ENCODE data around the gene PAPPA. TPM values are rescaled to one million over a fixed set of nuclear protein-coding genes. Genes with fewer than 3 reads are reported as not detected.

PAPPA gene
- total and polyA plus RNA-seq, 11 donors = 0.23 to 8.5 (median 2.1) TPM

DNA sequence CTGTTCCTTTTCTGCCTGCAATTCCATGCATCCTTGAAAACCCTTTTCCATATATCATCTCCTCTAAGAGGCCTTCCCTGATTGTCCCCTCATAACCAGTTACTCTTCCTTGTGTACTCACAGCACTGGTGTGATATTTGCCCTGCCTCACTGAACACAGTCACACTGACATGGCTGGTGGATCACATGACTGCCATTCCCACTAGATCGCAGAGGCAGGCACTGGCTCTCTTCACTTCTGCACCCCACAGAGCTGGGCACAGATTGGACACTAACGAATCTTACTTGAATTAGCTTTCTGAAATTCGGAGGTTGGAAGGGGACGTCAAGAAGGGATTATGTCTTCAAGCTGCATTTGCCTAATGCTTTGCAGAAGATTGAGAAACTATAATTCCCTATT lies 208.0 kb downstream of the PAPPA start:
- H3K4me3 ChIP-seq = no peak overlapping the region
- peaks cover 0 to 27% (median 7%) of the 10 kb centered on the region in 12 donors for H3K4me1 ChIP-seq
- H3K9me3 ChIP-seq = no peaks in the 10 kb centered on the region
- ATAC-seq (peak in 3 of 4 donors; percentile 34 to 51 (median 40)), DNase-seq (no peak)
- no peak overlapping the region for H3K27ac ChIP-seq
- H3K27me3 ChIP-seq = no peaks in the 10 kb centered on the region
- peaks cover 0 to 6% (median 0%) of the 10 kb centered on the region in 9 donors for H3K36me3 ChIP-seq
- intact Hi-C loops (cut with DNase I) = loop anchor here in 2 of 10 donors (10.0 kb wide), 2 partner anchors 197 to 207 kb away; partner anchors contain the start of gene PAPPA (in 1 of the 2)
- 53 to 60% (median 57%) methylated on average over 4 of the region's 4 CpGs for WGBS, 4 donors
- TF ChIP-seq, protein P1, sequence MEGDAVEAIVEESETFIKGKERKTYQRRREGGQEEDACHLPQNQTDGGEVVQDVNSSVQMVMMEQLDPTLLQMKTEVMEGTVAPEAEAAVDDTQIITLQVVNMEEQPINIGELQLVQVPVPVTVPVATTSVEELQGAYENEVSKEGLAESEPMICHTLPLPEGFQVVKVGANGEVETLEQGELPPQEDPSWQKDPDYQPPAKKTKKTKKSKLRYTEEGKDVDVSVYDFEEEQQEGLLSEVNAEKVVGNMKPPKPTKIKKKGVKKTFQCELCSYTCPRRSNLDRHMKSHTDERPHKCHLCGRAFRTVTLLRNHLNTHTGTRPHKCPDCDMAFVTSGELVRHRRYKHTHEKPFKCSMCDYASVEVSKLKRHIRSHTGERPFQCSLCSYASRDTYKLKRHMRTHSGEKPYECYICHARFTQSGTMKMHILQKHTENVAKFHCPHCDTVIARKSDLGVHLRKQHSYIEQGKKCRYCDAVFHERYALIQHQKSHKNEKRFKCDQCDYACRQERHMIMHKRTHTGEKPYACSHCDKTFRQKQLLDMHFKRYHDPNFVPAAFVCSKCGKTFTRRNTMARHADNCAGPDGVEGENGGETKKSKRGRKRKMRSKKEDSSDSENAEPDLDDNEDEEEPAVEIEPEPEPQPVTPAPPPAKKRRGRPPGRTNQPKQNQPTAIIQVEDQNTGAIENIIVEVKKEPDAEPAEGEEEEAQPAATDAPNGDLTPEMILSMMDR (IDR thresholded peaks at IDR 0.05) = no peak
- no peak for TF ChIP-seq POLR2A (IDR thresholded peaks at IDR 0.05)

DNA sequence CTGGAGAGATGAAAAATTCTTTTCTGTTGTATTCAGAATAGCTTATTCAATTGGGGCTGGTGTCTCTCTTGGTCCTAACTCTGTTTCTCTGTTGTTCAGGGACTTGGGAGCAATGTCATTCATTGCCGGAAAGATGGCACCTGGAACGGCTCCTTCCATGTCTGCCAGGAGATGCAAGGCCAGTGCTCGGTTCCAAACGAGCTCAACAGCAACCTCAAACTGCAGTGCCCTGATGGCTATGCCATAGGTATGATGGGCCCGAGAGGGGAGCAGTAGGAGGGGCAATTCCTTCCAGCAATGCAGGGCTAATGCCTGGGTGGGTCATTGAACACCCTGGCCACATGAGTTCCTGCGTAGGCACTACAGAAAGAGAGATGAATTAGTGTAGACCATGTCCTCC lies 208.9 kb downstream of the PAPPA start:
- intact Hi-C loops (cut with DNase I) = loop anchor here in 2 of 10 donors (10.0 kb wide), 2 partner anchors 198 to 208 kb away; partner anchors contain the start of gene PAPPA (in 1 of the 2)
- ATAC-seq (no peak), DNase-seq (no peak)
- H3K27ac ChIP-seq = no peak overlapping the region
- WGBS, 4 donors = 86 to 90% (median 90%) methylated on average over 6 of the region's 6 CpGs
- TF ChIP-seq POLR2A (IDR thresholded peaks at IDR 0.05) = no peak
- TF ChIP-seq, protein P1 (IDR thresholded peaks at IDR 0.05) = no peak
- no peaks in the 10 kb centered on the region for H3K9me3 ChIP-seq
- H3K27me3 ChIP-seq = no peaks in the 10 kb centered on the region
- H3K4me3 ChIP-seq = no peak overlapping the region
- peaks cover 0 to 6% (median 0%) of the 10 kb centered on the region in 9 donors for H3K36me3 ChIP-seq
- peaks cover 0 to 27% (median 7%) of the 10 kb centered on the region in 12 donors for H3K4me1 ChIP-seq

DNA sequence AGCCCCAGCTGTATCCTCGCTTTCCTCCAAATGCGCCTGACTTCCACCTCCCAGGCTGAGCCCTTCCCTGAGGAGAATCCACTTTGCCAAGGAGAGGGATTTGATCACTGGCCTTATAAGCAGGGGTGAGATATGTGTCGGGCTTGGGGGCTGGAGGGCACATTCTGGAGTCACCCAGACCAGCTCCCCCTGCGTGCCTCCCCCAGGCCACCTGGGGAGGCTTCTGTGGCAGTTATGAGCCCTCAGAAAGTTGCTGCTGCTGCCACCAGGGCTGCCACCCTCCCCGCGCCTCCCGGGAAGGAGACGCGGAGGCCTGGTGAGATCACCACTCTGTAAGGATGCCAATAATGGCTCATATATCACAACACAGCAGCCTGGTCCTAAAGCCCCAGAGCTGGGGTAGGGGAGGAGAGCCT lies 211.5 kb downstream of the PAPPA start:
- ATAC-seq = peak; percentile 87 to 97 (median 96)
- Histone ChIP-seq H3K9me3 (no peaks in the 10 kb centered on the region), H3K36me3 (peaks cover 0 to 6% (median 0%) of the 10 kb centered on the region in 9 donors), H3K4me3 (peak overlapping the region in 5 of 12 donors; percentile 18 to 34 (median 25)), H3K27me3 (no peaks in the 10 kb centered on the region), H3K4me1 (peaks cover 0 to 25% (median 7%) of the 10 kb centered on the region in 12 donors), H3K27ac (peak overlapping the region in 8 of 12 donors; percentile 39 to 76 (median 61))
- intact Hi-C loops (cut with DNase I) = loop anchor here in 2 of 10 donors (5.0 to 10.0 kb wide), 3 partner anchors 132 to 210 kb away; partner anchors contain the start of gene PAPPA (in 1 of the 2)
- WGBS, 4 donors = 12 to 21% (median 18%) methylated on average over 7 to 9 of the region's 9 CpGs
- peak; percentile 65 to 74 (median 68) for DNase-seq
- TF ChIP-seq POLR2A (IDR thresholded peaks at IDR 0.05) = no peak
- TF ChIP-seq, protein P1 (IDR thresholded peaks at IDR 0.05) = peak in 1 of 12 donors; percentile 30

DNA sequence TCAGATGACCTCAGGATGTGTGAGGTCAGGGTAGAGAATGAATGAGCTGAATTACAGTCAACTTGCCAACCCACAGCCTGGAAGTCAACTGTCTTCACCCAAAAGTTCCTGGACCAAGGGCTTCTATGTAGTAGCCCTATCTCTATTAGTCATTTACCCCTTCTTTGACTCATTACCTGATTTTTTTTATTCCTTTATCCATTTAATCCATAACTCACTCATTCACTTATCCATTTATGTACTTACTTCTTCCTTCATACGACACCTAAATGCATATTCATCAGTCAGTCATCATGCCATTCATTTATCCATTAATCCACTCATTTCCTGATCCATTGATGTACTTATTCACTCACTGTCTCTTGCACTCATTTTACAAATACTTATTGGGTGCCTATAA lies 212.7 kb downstream of the PAPPA start:
- Histone ChIP-seq H3K36me3 (peaks cover 0 to 6% (median 0%) of the 10 kb centered on the region in 9 donors), H3K4me1 (peaks cover 0 to 21% (median 7%) of the 10 kb centered on the region in 12 donors), H3K9me3 (no peaks in the 10 kb centered on the region), H3K27ac (no peak overlapping the region), H3K27me3 (no peaks in the 10 kb centered on the region), H3K4me3 (no peak overlapping the region)
- TF ChIP-seq POLR2A (IDR thresholded peaks at IDR 0.05) = no peak
- TF ChIP-seq, protein P1 (IDR thresholded peaks at IDR 0.05) = no peak
- no peak for ATAC-seq
- intact Hi-C loops (cut with DNase I) = loop anchor here in 2 of 10 donors (5.0 to 10.0 kb wide), 3 partner anchors 131 to 211 kb away; partner anchors contain the start of gene PAPPA (in 1 of the 2)
- 90 to 99% (median 94%) methylated on average over 1 of the region's 1 CpG for WGBS, 4 donors
- DNase-seq = no peak
